Measurements from ENCODE around the gene APEH.

DNA sequence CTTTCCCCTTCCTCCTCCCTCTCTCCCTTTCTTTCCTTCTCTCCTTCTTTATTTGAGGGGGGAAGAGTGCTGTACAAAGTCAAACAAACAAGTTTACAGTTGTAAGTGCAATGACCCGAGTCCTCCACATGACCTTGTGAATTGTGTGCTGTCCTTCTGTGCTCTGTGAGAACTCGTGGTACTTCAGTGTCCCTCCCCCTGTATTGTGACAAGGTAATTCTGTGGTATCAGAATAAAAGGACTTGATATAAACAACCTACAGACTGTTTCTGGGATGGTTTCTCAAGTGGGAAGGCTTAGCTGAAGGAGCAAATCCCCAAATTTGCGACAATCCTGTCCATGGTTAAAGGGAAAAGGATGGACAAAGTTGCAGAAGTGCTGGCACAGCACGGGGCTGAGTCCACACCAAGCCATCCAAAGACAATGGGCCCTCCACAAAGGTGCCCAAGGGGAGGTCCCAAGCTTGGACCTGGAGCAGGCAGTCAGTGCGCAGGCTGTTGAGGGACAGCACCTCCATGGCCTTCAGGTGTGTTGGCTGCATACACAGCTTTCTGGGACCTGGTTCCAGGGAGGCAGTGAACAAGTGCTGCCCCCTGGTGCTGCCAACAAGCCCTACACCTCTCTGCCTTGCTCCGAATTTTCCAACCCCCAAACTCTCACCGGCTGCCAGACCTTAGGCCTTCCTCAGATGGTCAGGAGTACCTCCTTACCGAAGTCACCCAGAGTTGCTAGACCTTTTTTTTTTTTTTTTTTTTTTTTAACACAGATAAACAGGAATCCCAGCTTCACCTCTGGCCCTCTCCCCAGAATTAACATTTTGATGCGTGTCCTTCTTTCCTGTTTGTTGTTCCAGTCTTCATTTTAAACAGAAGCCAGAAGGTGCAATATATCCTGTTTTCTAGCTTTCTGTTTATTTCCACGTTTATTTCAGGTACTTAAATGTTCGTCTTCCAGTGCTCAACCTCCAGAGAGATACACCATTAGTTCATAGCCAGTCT, 2.6 kb upstream of the APEH start:
- TF ChIP-seq HMGXB4 (CRISPR knock-in tag; IDR thresholded peaks at IDR 0.05; ENCODE audit: borderline replicate concordance): no peak
- TF ChIP-seq RAD21 (conservative IDR thresholded peaks at IDR 0.05 in 1 of 2, IDR thresholded peaks at IDR 0.05 in 1 of 2): peak; percentile 75 to 76
- no peak for TF ChIP-seq BHLHE40 (IDR thresholded peaks at IDR 0.05; ENCODE audit: low read depth, low read length)
- TF ChIP-seq PHF8 (IDR thresholded peaks at IDR 0.05; ENCODE audit: borderline replicate concordance, low read depth): no peak
- TF ChIP-seq, protein P1, sequence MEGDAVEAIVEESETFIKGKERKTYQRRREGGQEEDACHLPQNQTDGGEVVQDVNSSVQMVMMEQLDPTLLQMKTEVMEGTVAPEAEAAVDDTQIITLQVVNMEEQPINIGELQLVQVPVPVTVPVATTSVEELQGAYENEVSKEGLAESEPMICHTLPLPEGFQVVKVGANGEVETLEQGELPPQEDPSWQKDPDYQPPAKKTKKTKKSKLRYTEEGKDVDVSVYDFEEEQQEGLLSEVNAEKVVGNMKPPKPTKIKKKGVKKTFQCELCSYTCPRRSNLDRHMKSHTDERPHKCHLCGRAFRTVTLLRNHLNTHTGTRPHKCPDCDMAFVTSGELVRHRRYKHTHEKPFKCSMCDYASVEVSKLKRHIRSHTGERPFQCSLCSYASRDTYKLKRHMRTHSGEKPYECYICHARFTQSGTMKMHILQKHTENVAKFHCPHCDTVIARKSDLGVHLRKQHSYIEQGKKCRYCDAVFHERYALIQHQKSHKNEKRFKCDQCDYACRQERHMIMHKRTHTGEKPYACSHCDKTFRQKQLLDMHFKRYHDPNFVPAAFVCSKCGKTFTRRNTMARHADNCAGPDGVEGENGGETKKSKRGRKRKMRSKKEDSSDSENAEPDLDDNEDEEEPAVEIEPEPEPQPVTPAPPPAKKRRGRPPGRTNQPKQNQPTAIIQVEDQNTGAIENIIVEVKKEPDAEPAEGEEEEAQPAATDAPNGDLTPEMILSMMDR (IDR thresholded peaks at IDR 0.05): peak; percentile 65
- TF ChIP-seq NFE2L2 (conservative IDR thresholded peaks at IDR 0.05; ENCODE audit: low read length): no peak
- no peak for TF ChIP-seq BCL3 (IDR thresholded peaks at IDR 0.05)
- no peak for TF ChIP-seq ZFP36 (IDR thresholded peaks at IDR 0.05; ENCODE audit: borderline replicate concordance, partially characterized antibody)
- TF ChIP-seq GATA3 (IDR thresholded peaks at IDR 0.05; ENCODE audit: borderline replicate concordance): no peak
- TF ChIP-seq POLR2A (IDR thresholded peaks at IDR 0.05; ENCODE audit: low read length): no peak
- no peak for TF ChIP-seq JUNB (IDR thresholded peaks at IDR 0.05)
- TF ChIP-seq CEBPB (IDR thresholded peaks at IDR 0.05): no peak
- no peak for TF ChIP-seq NR3C1 (IDR thresholded peaks at IDR 0.05)
- TF ChIP-seq, protein P2, sequence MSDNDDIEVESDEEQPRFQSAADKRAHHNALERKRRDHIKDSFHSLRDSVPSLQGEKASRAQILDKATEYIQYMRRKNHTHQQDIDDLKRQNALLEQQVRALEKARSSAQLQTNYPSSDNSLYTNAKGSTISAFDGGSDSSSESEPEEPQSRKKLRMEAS (IDR thresholded peaks at IDR 0.05): no peak

Measured in A549 (cell line).